ENCODE data around the gene AMBN.
A peak's percentile ranks its signal among the peaks of the same experiment; 100 is the strongest.

Gene AMBN

DNA sequence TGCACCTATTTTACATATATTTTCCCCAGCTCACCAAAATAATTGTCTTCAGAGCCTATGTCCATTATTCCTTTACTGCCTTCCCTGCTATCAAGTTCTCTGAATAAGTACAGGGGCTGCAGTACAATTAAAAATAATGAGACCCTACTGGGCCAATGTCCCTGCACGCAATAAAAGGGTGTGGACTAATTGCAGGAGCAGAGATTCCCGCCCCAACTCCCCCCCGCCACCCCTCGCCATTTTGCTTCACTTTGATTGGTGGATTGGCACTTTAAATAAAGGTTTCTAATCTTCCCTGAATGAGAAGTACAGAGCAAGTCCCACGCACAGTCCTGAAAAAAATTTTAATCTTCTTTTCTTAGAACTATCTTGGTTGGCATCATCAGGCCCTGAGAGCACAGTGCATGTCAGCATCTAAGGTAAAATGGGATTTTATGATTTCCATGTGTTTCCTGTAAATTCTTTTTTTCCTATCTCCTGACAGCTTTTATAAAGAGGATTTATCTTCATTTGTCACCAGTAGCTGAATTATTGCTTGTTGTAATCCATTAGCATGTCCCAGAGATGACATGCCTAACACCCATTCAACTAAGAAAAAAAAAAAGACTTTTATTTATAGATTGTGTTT lies at the start of gene AMBN:
TSS of gene AMBN (plus strand) at position 302 of the 628 bp plus-strand sequence. CDS start at position 405, 103 bp downstream.
- no peak for DNase-seq

GRCh38 chr4:70544279-70544868 lies 47.7 kb upstream of the AMBN start:
- DNase-seq = no peak

DNA sequence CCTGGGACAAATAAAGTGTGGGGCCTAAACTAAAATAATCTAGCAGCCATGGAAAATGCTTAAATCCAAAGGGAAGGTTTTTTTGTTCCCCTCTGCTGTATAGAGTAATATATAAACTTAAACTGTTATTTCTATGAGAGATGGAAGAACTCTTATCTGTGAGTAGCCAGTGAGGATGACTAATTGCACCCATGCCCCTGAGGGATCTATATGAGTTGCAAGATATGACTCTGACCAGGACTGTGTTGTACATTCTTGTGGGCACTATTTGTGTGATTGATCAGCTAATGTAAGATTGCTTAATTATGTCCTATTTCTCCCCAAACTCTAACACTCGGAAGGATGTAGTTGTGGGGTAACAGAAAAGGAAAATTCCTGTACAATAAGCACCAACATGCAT lies 35.2 kb upstream of the AMBN start:
- no peak for DNase-seq

- peak; percentile 17 to 38 for DNase-seq
These were observed 32.7 kb upstream of the AMBN start for GRCh38 chr4:70559211-70559830.

GRCh38 chr4:70559924-70560323 lies 32.1 kb upstream of the AMBN start:
- no peak for DNase-seq

DNA sequence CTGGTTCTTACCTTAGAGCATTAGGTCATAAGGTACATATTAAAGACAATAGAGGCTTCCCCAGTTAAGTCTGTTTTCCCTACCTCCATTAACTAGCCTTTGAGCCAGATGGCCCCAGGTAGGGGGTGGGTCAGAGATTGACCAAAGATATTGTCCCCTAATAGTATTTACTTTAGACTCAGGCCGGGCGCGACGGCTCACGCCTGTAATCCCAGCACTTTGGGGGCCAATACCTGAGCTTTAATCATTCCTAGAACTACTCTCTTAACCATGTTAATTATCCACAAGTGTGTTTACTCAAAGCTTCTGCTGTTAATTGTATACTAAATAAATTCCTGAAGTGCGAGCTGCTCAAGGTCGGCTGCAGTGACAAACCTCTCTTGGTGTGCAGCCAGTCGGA lies 28.0 kb upstream of the AMBN start:
- DNase-seq = no peak

GRCh38 chr4:70570796-70571195 lies 21.3 kb upstream of the AMBN start:
- no peak for DNase-seq

DNA sequence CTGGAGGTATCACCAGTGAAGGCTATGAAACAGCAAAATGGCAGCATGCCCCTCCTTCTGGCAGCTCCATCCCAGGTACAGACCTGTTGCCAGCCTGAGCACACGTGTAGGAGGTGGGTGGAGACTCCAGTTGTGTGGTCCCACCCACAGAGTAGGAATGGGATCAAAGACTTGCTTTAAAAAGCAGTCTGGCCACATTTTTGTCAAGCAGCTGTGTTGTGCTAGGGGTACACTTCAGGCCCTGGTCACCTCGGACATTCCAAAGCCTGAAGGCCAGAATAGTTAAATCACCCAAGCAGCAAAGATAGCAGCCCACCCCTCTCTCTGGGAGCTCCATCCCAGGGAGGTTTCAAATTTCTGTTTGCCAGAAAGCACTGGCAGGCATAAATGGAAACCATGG lies 20.3 kb upstream of the AMBN start:
- no peak for DNase-seq

- no peak for DNase-seq
These were observed 16.1 kb upstream of the AMBN start for GRCh38 chr4:70575964-70576363.

DNA sequence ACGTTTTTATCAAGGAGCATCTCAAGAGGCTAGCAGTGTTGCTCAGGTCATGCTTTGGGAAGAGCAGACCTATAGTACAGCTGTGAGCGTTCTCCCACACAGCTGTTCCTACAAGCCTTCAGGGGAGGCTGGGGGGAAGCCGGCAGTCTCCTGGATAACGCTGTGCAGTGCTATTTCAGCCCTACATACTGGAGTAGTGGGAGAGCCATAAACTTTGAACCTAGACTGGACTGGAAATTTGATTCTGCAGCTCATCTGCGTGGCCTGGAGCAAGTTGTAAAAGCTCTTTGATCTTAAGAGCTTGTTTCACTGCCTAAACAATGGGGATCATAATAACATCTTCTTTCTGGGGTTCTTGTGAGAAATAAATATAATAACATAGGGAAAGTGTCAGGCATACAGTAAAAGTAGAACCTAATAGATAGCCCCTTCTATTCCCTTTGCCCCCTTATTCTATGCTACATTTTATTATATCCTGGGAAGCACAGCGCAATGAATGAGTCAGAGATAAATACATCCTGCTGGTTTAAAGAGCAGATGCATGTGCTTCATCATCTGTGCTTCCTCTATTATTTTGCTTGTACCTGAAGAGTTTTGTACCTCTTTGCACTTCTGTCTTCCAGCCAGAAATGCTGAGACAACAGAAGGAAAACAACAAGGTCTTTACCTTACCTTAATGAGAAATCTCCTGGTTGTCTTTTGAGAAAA lies 14.7 kb upstream of the AMBN start:
- no peak for DNase-seq

DNA sequence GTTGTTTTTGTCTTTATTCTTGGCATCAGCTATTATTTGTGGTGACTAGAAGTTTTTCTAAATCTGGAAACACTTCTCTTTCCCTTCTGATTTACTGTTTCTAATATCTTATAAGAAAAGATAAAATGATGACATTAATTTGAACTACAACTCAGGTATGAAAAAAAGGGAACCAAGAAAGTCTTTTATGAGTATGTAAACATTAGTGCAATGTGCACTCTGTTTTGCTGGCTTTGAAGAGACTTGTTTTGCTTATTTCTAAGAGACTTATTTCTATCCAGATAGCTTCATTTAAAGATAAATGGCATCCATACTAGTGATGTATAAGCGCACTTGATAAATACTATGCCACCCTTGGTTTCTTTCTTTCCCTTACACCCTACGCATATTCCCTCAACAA lies 10.1 kb upstream of the AMBN start:
- DNase-seq = no peak

GRCh38 chr4:70583952-70584834 lies 7.9 kb upstream of the AMBN start:
- DNase-seq = no peak

- DNase-seq = no peak
These were observed 5.2 kb upstream of the AMBN start for GRCh38 chr4:70586841-70587240.

- no peak for DNase-seq
These were observed 2.3 kb upstream of the AMBN start for GRCh38 chr4:70589785-70590184.

DNA sequence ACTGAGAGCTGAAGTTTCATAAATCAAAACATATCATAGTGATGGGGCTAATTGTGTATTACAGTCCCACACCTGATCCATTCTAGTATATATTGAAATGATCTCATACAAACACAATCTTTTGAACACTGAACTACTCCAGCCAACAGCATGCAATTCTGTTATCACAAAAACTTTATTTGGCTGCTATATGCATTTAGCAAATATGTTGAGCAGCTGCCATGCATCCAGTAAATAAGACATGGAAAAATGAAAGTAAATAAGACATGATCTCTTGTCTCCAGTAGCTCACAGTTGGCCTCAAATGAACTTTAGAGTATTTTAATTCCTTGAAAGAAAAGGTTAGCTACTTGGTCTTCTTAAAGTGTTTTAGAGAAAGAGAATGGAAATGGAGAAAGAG lies 2.1 kb downstream of the AMBN start:
- no peak for DNase-seq

- DNase-seq = no peak
These were observed 8.2 kb downstream of the AMBN start for GRCh38 chr4:70600305-70600704.

DNA sequence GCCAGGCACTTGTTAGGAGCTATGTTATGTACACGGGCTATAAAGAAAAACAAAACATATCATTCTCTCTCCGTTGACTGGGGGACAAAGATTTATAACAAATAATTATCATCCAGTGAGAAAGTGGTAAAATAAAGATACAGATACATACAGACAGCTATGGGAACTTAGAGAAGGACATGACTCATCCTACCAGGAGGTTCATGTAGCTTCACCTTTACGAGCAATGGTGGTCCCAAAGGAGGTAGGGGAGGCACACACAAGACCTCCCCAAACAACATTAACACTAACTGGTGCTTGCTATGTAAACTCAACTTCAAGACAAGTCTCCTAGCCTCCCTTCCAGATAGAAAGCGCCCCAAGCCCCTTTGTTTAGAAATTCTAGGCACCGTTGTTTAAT lies 8.9 kb downstream of the AMBN start:
- DNase-seq = no peak

- peak; percentile 69 to 76 for DNase-seq
These were observed 9.5 kb downstream of the AMBN start for GRCh38 chr4:70601422-70602039.

- no peak for DNase-seq
These were observed 11.8 kb downstream of the AMBN start for GRCh38 chr4:70603856-70604255.

DNA sequence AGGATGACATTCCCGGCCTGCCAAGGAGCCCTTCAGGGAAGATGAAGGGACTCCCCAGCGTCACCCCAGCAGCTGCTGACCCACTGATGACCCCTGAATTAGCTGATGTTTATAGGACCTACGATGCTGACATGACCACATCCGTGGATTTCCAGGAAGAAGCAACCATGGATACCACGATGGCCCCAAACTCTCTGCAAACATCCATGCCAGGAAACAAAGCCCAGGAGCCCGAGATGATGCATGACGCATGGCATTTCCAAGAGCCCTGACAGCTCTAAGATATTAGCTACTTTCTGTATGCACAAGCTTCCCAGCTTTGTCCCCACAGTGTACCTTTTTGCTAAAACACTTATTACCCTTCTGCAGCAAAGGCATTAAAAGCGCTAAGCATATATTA lies 14.4 kb downstream of the AMBN start:
- no peak for DNase-seq

GRCh38 chr4:70607334-70607853 lies 15.3 kb downstream of the AMBN start:
- DNase-seq = no peak

DNA sequence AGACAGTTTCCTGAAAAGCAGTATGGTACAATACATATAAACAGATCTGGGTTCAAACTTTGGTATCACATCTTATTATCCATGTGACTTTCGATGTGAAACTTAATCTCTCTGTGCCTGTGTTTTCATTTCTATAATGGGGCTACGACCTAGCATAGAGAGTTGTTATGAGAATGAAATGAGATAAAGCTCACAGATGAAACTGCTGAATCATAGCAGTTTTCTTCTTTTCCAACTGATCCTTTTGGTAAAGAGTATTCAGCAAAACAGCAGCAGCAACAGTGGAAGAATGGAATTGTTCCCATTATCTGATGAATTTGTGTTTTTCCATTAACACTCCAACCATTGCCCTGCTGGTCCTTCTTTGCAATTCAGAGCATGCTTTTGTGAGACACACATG lies 16.3 kb downstream of the AMBN start:
- DNase-seq = no peak
